NT2/D1 (cell line): ENCODE results near the gene CDKN2D.
"Not testable (repeated sequence)": the region's sequence is repeated elsewhere in the genome, so short reads cannot be mapped to it uniquely, and the experiment has no call there.

Experiments used
- DNase-seq: peaks from one replicate; pipeline ENCODE4 v3.0.0-alpha.2; 2011; ENCODE audit warnings: low read depth, low spot score
- H3K27me3 ChIP-seq: 2 replicates; pipeline ENCODE4 v1.6.0; 2011; ENCODE audit warnings: mild to moderate bottlenecking; ENCODE audit not compliant: insufficient read length, insufficient read depth
- H3K36me3 ChIP-seq: 2 replicates; pipeline ENCODE4 v1.6.1; 2011; ENCODE audit warnings: mild to moderate bottlenecking, low read length, mixed read lengths; ENCODE audit not compliant: insufficient read depth, insufficient read length
- H3K4me1 ChIP-seq: 2 replicates; pipeline ENCODE4 v1.5.1; 2011; ENCODE audit not compliant: insufficient read depth, insufficient read length
- H3K4me3 ChIP-seq: 2 replicates; pipeline ENCODE4 v1.5.1; 2011; ENCODE audit warnings: low read depth; ENCODE audit not compliant: insufficient read length
- H3K9ac ChIP-seq: 2 replicates; pipeline ENCODE4 v1.6.0; 2011; ENCODE audit warnings: low read depth; ENCODE audit not compliant: insufficient read length
- H3K9me3 ChIP-seq: 2 replicates; pipeline ENCODE4 v1.5.1; 2011; ENCODE audit warnings: mild to moderate bottlenecking, low read length; ENCODE audit not compliant: insufficient read depth
- SUZ12 ChIP-seq: IDR thresholded peaks from 2 replicates; pipeline ENCODE4 v1.6.1; 2011; ENCODE audit not compliant: insufficient read length, insufficient read depth; ENCODE audit errors: extremely low read depth
- YY1 ChIP-seq: IDR thresholded peaks from 2 replicates; pipeline ENCODE4 v1.6.1; 2011; ENCODE audit not compliant: insufficient read length, insufficient read depth
- ZNF274 ChIP-seq: IDR thresholded peaks from 2 replicates; pipeline ENCODE4 v1.6.1; 2011; ENCODE audit warnings: mild to moderate bottlenecking, low read depth, low read length

CDKN2D gene

DNA sequence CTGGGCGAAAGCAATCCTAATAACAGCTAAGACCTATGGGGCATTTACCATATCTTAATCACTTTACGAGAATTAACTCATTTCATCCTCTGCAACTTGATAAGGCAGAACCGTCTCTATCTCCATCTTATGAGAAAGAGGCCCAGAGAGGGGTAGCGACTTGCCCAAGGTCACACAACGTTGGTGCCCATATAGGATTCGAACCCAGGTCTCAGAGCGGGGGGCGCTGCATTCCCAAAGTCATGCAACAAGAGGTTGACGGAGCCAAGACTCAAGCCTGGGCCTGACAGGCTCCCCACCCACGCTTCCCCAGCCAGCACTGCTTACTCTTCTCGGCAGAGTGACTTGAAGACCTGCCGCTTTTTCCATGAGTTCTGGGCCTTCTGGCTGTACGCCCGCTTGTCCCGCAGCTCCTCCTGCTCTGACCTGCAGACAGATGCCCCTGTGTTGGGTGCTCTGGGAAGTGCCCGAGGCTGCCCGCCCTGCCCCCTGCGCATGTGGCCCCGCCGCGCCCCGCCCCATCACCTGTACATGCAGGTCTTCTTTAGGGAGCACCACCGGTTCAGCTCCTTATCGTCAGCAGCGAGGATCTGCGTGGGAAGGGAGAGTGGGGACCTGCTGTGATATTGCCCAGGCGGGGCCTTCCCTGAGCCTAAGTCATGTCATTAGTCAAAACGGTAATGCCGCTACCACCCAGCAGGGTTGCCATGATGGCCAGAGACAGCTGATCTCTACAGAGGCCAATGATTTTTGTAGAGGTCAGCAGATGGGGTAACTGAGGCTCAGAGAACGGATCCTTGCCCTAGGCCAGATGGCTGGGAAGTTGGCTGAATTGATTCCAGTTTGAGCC lies 13.8 kb downstream of the CDKN2D start:
- Histone ChIP-seq H3K36me3 (peaks cover 84% of the 10 kb centered on the region), H3K9me3 (no peaks in the 10 kb centered on the region), H3K4me1 (peaks cover 6% of the 10 kb centered on the region), H3K27me3 (no peaks in the 10 kb centered on the region), H3K4me3 (no peak overlapping the region), H3K9ac (no peak overlapping the region)
- no peak for DNase-seq
- no peak for TF ChIP-seq YY1
- no peak for TF ChIP-seq SUZ12
- TF ChIP-seq ZNF274 = no peak

- DNase-seq = no peak
- Histone ChIP-seq H3K4me3 (no peak overlapping the region), H3K27me3 (no peaks in the 10 kb centered on the region), H3K9me3 (no peaks in the 10 kb centered on the region), H3K36me3 (peaks cover 81% of the 10 kb centered on the region), H3K4me1 (peaks cover 6% of the 10 kb centered on the region), H3K9ac (peak overlapping the region; percentile 32)
- TF ChIP-seq ZNF274 (no peak), SUZ12 (no peak), YY1 (no peak)
Observed at GRCh38 chr19:10553943-10554381, 14.8 kb downstream of the CDKN2D start.

- H3K4me1 ChIP-seq = peaks cover 6% of the 10 kb centered on the region
- no peak for DNase-seq
- H3K9ac ChIP-seq = no peak overlapping the region
- TF ChIP-seq YY1 (no peak), ZNF274 (no peak), SUZ12 (no peak)
- no peak overlapping the region for H3K4me3 ChIP-seq
- no peaks in the 10 kb centered on the region for H3K9me3 ChIP-seq
- peaks cover 81% of the 10 kb centered on the region for H3K36me3 ChIP-seq
- no peaks in the 10 kb centered on the region for H3K27me3 ChIP-seq
Observed at GRCh38 chr19:10553087-10553667, 15.6 kb downstream of the CDKN2D start.

GRCh38 chr19:10552510-10553053 lies 16.2 kb downstream of the CDKN2D start:
- H3K4me1 ChIP-seq = peaks cover 6% of the 10 kb centered on the region
- TF ChIP-seq ZNF274 (no peak), YY1 (no peak), SUZ12 (no peak)
- DNase-seq = no peak
- no peak overlapping the region for H3K4me3 ChIP-seq
- peaks cover 78% of the 10 kb centered on the region for H3K36me3 ChIP-seq
- H3K27me3 ChIP-seq = no peaks in the 10 kb centered on the region
- H3K9ac ChIP-seq = no peak overlapping the region
- H3K9me3 ChIP-seq = no peaks in the 10 kb centered on the region

GRCh38 chr19:10551698-10552301 lies 17.0 kb downstream of the CDKN2D start:
- Histone ChIP-seq H3K9me3 (no peaks in the 10 kb centered on the region), H3K4me3 (no peak overlapping the region), H3K4me1 (peaks cover 6% of the 10 kb centered on the region), H3K9ac (no peak overlapping the region), H3K27me3 (no peaks in the 10 kb centered on the region), H3K36me3 (peaks cover 81% of the 10 kb centered on the region)
- no peak for DNase-seq
- TF ChIP-seq ZNF274 = no peak
- TF ChIP-seq YY1 = no peak
- TF ChIP-seq SUZ12 = no peak

GRCh38 chr19:10551006-10551405 lies 17.8 kb downstream of the CDKN2D start:
- not testable (repeated sequence) for H3K9ac ChIP-seq, H3K4me3 ChIP-seq, H3K27me3 ChIP-seq, H3K4me1 ChIP-seq, DNase-seq, H3K9me3 ChIP-seq
- peaks cover 84% of the 10 kb centered on the region for H3K36me3 ChIP-seq

DNA sequence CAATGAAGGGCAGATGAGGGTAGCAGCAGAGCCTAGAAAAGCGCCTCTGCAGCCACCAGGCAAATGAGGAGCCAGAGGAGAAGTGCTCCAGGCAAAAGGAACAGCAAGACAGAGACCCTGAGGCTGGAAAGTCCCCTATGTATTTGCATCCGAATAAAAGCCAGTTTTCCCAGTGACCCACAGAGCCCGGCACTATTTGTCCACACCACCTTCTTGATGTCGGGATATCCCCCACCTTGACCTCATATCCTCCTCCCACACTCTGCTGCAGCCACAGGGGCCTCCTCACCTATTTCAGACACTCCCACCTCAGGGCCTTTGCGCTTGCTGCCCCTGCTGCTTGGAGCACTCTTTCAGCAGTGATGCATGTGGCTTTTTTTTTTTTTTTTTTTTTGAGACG lies 18.4 kb downstream of the CDKN2D start:
- TF ChIP-seq ZNF274 (no peak), YY1 (no peak), SUZ12 (no peak)
- H3K9me3 ChIP-seq = no peaks in the 10 kb centered on the region
- H3K27me3 ChIP-seq = no peaks in the 10 kb centered on the region
- H3K36me3 ChIP-seq = peaks cover 80% of the 10 kb centered on the region
- no peak overlapping the region for H3K9ac ChIP-seq
- H3K4me3 ChIP-seq = no peak overlapping the region
- no peak for DNase-seq
- peaks cover 6% of the 10 kb centered on the region for H3K4me1 ChIP-seq
